K562 (cell line): ENCODE results near the gene LRRC4B. TPM values are rescaled to one million over a fixed set of nuclear protein-coding genes. Genes with fewer than 3 reads are reported as not detected.

Experiments used
- ATAC-seq: fragments of 200-7000 bp; cut with Tn5 transposase; 3 replicates; pipeline ENCODE4 v1.9.1; 2020; ENCODE audit warnings: moderate library complexity
- BruUV-seq: library from RNA; stranded (reverse); fragments of 400-500 nt; replicated peaks from 2 replicates; lab custom pipeline; 2021; lab: Mats Ljungman, UMichigan
- CTCF ChIA-PET: fragments of 300-600 bp; formaldehyde crosslinking; extraction: SDS; loops from one replicate; lab custom pipeline; 2021; ENCODE audit warnings: low intra/inter-chr PET ratio; lab: Yijun Ruan, JAX
- POLR2A ChIA-PET: fragments of 300-600, 350-650 bp; sonication (Branson Sonifier 250); formaldehyde crosslinking; extraction: SDS; loops from one replicate; lab custom pipeline; 2021; ENCODE audit warnings: antibody characterized with exemption, inconsistent platforms; lab: Yijun Ruan, JAX
- DNase-seq, 4 experiments: peaks; one replicate each; pipeline versions ENCODE4 v3.0.0 to v3.0.0-alpha.2; 2011 to 2018; ENCODE audit warnings: low spot score in 3 of 4, mixed read lengths in 3 of 4; ENCODE audit errors: extremely low read depth in 1 of 4
- FAIRE-seq: peaks from 2 replicates; lab custom pipeline; 2011; peaks lifted over from hg19 to GRCh38; lab: Jason Lieb, UNC
- H2AFZ ChIP-seq: 2 replicates; pipeline ENCODE4 v1.6.0; 2011; ENCODE audit warnings: low read depth, low read length, control low read depth, inconsistent platforms
- H3K27ac ChIP-seq: fragments of 200-600 bp; 3 replicates; pipeline ENCODE4 v1.8.0; 2011; ENCODE audit warnings: low read depth, mild to moderate bottlenecking, control low read depth, inconsistent platforms, low read length, moderate library complexity, mixed read lengths; ENCODE audit errors: extremely low read depth
- H3K27me3 ChIP-seq, 2 experiments: fragments of 300-600 bp in 1 of 2; 2 replicates in 1 of 2; 3 replicates in 1 of 2; pipeline versions ENCODE4 v1.6.0 to v1.8.0; 2011; ENCODE audit warnings: inconsistent platforms in 2 of 2, low read length in 2 of 2, mild to moderate bottlenecking in 1 of 2, mixed read lengths in 1 of 2, moderate library complexity in 1 of 2; ENCODE audit not compliant: control insufficient read depth in 2 of 2, insufficient read depth in 2 of 2
- H3K36me3 ChIP-seq: fragments of 300-600 bp; 3 replicates; pipeline ENCODE4 v1.8.0; 2011; ENCODE audit warnings: mild to moderate bottlenecking, low read length, inconsistent platforms; ENCODE audit not compliant: control insufficient read depth, insufficient read depth
- H3K4me1 ChIP-seq, 2 experiments: fragments of 200-600 bp in 1 of 2; replicated peaks in 1 of 2; 2 replicates in 1 of 2; 3 replicates in 1 of 2; pipeline versions ENCODE4 v1.5.1 to v1.8.0; 2011; ENCODE audit warnings: inconsistent platforms in 2 of 2, low read length in 2 of 2, mild to moderate bottlenecking in 1 of 2, mixed read lengths in 1 of 2, moderate library complexity in 1 of 2; ENCODE audit not compliant: control insufficient read depth in 2 of 2, insufficient read depth in 2 of 2
- H3K4me2 ChIP-seq: 2 replicates; pipeline ENCODE4 v1.6.1; 2011; ENCODE audit warnings: low read length, control low read depth, inconsistent platforms, mixed read lengths; ENCODE audit not compliant: insufficient read depth
- H3K4me3 ChIP-seq: fragments of 200-600 bp; sonication (generic), shearing (Covaris generic); 2 replicates; pipeline ENCODE4 v1.5.1; 2016; ENCODE audit warnings: control low read depth, inconsistent platforms
- H3K79me2 ChIP-seq: fragments of 200-600 bp; 3 replicates; pipeline ENCODE4 v1.8.0; 2011; ENCODE audit warnings: low read length, inconsistent platforms; ENCODE audit not compliant: control insufficient read depth, insufficient read depth
- H3K9ac ChIP-seq, 2 experiments: 2 replicates each; pipeline versions ENCODE4 v1.6.0 to v1.6.1; 2011; ENCODE audit warnings: low read depth in 2 of 2, low read length in 2 of 2, control low read depth in 1 of 2, inconsistent platforms in 1 of 2, mild to moderate bottlenecking in 1 of 2, mixed read lengths in 1 of 2; ENCODE audit not compliant: insufficient read depth in 1 of 2
- H3K9me1 ChIP-seq: one replicate; pipeline ENCODE4 v1.6.0; 2011; ENCODE audit warnings: inconsistent platforms, mild to moderate bottlenecking, low read length, moderate library complexity; ENCODE audit not compliant: control insufficient read depth, insufficient read depth
- H3K9me3 ChIP-seq: replicated peaks from 2 replicates; pipeline ENCODE4 v1.5.1; 2011; ENCODE audit warnings: low read depth, low read length, inconsistent platforms; ENCODE audit not compliant: control insufficient read depth, insufficient read depth
- H4K20me1 ChIP-seq: replicated peaks from 2 replicates; pipeline ENCODE4 v1.6.1; 2011; ENCODE audit warnings: low read length, inconsistent platforms, mixed read lengths; ENCODE audit not compliant: control insufficient read depth, insufficient read depth
- CBX1 ChIP-seq: sonication (generic); IDR thresholded peaks from 2 replicates; pipeline ENCODE4 v1.6.1; 2016; ENCODE audit warnings: antibody characterized with exemption, low read depth, mild to moderate bottlenecking
- CBX3 ChIP-seq, 2 experiments: IDR thresholded peaks; 1 replicate in 1 of 2; 2 replicates in 1 of 2; pipeline ENCODE4 v1.6.1; 2012; ENCODE audit warnings: inconsistent platforms in 2 of 2, low read length in 2 of 2, borderline replicate concordance in 1 of 2, control low read depth in 1 of 2
- CBX5 ChIP-seq: IDR thresholded peaks from 2 replicates; pipeline ENCODE4 v1.6.1; 2014; ENCODE audit warnings: low read depth, borderline replicate concordance
- HIVEP1 ChIP-seq: fragments of 250-450 bp; sonication (Bioruptor Pico); IDR thresholded peaks from 2 replicates; pipeline ENCODE4 v1.4.0; 2020; ENCODE audit warnings: mild to moderate bottlenecking
- SMC3 ChIP-seq: conservative IDR thresholded peaks from 2 replicates; pipeline ENCODE4 v1.6.1; 2011; ENCODE audit warnings: low read depth, low read length, improper control_type of control experiment; ENCODE audit not compliant: insufficient read depth
- ZNF583 ChIP-seq: fragments of 250-450 bp; sonication (Bioruptor Pico); IDR thresholded peaks from 2 replicates; pipeline ENCODE4 v1.4.0; 2020
- ZNF668 ChIP-seq: fragments of 250-450 bp; sonication (Bioruptor Pico); IDR thresholded peaks from 2 replicates; pipeline ENCODE4 v1.8.0; 2022; ENCODE audit warnings: mild to moderate bottlenecking, inconsistent platforms
- ZNF764 ChIP-seq: fragments of 250-450 bp; sonication (Bioruptor Pico); IDR thresholded peaks from 2 replicates; pipeline ENCODE4 v1.4.0; 2020; ENCODE audit warnings: low read depth, mild to moderate bottlenecking, moderate library complexity
- WGBS: fragments of 100-300 bp; shearing (Covaris generic); methylation state at CpG from one replicate; pipeline ENCODE4 v1.1.6; 2016; ENCODE audit warnings: low coverage, mixed read lengths; ENCODE audit not compliant: insufficient coverage; ENCODE audit errors: missing lambda C conversion rate; 5-methylcytosine and 5-hydroxymethylcytosine counted together
- in situ Hi-C: fragments of 300-500 bp; cut with MboI; formaldehyde crosslinking; loops from 4 replicates; pipeline ENCODE4 v1.15.0; 2018; ENCODE audit warnings: inconsistent platforms, mixed read lengths
- intact Hi-C: fragments of 100-400 bp; cut with micrococcal nuclease; formaldehyde crosslinking; loops from 2 replicates; pipeline ENCODE4 v1.14.2; 2022
- polyA plus RNA-seq, 8 experiments: library from polyadenylated mRNA; depleted of rRNA in 4 of 8; stranded (reverse) in 5 of 8; unstranded in 3 of 8; fragments of >200 nt; fragmentation: Nextera tagmentation in 2 of 8; fragmentation: Illumina TruSeq in 1 of 8; extraction: Ambion mirVana in 2 of 8; extraction: Trizol in 1 of 8; gene quantifications; 2 replicates each; pipeline versions ENCODE4 v1.2.1 to v1.2.3, GENCODE V29; 2011 to 2014; ENCODE audit warnings: inconsistent platforms in 1 of 8, missing spikeins in 1 of 8
- total RNA-seq, 7 experiments: library from RNA; depleted of rRNA in 6 of 7; stranded (reverse); fragments of >200 nt in 6 of 7; fragmentation: Illumina TruSeq in 2 of 7; extraction: Trizol in 2 of 7; gene quantifications; 2 replicates each; pipeline versions ENCODE4 v1.2.1 to v1.2.3, GENCODE V29; 2011 to 2021; ENCODE audit warnings: low replicate concordance in 1 of 7
- TF ChIP-seq, protein P1 (sequence below), 3 experiments: IDR thresholded peaks in 2 of 3; conservative IDR thresholded peaks in 1 of 3; 2 replicates each; pipeline ENCODE4 v1.5.1; 2011 to 2012; ENCODE audit warnings: low read length in 3 of 3, mild to moderate bottlenecking in 3 of 3, control low read depth in 2 of 3, improper control_type of control experiment in 1 of 3, inconsistent platforms in 1 of 3, low read depth in 1 of 3, mixed read lengths in 1 of 3, moderate library complexity in 1 of 3; ENCODE audit not compliant: insufficient read depth in 2 of 3
- TF ChIP-seq, protein P2 (sequence below): fragments of 450-650 bp; formaldehyde crosslinking; IDR thresholded peaks from 2 replicates; pipeline ENCODE4 v1.4.0; 2020; ENCODE audit warnings: mild to moderate bottlenecking
- TF ChIP-seq, protein P3 (sequence below): fragments of 450-650 bp; IDR thresholded peaks from 2 replicates; pipeline ENCODE4 v1.6.1; 2018; ENCODE audit warnings: mild to moderate bottlenecking, low read depth; ENCODE audit not compliant: partially characterized antibody
- TF ChIP-seq, protein P4 (sequence below), 2 experiments: fragments of 450-650 bp in 1 of 2; sonication (generic) in 1 of 2; formaldehyde crosslinking in 1 of 2; IDR thresholded peaks in 1 of 2; conservative IDR thresholded peaks in 1 of 2; 2 replicates each; pipeline versions ENCODE4 v1.6.1 to v1.8.1; 2016 to 2023; ENCODE audit warnings: mild to moderate bottlenecking in 2 of 2, moderate library complexity in 2 of 2, inconsistent platforms in 1 of 2, missing genetic modification reagents in 1 of 2

LRRC4B gene
- total and polyA plus RNA-seq, 9 of the 15 experiments (the other 6 are each of a cell fraction or from before 2014, with no cell fraction given): 0.18 to 9.6 (median 2.9) TPM; not detected in 2

DNA sequence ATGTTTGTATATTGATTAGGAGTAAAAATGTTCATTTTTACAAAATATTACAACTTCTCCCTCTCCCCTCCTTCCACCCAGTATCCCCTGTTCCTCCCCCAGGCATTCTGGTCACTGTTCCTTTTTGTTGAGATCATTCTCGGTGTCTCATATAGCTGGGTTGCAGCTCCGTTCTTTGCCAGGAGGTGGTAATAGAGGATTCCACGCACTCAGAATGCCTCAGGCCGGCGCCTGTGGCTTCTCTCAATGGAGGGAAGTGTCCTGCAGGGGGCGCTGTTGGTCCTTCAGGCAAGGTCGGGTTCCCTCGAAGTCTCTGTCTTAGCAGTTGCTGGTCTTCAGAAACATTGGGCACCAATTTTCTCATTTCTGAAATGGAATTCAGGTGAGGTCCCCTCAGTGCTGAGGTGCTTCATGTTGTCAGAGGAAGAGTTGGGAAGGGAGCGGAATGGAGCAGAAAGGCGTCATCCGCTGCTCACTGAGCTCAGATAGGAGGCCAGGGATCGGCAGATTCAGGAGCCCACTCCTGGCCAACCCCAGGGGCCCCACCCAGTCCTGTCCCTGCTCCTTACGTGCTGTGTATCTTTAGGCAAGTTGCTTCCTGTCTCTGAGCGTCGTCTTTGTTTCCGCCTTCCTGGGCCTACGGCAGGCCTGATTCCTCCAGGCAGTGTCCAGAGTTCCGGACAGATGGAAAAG is 81.3 kb downstream of the LRRC4B start:
- ATAC-seq (peak; percentile 83), DNase-seq (peak; percentile 58 to 81 (median 72)), FAIRE-seq (peak; percentile 84)
- no peak overlapping the region for H3K4me3 ChIP-seq
- ChIA-PET POLR2A (interaction anchor here (0.5 kb wide), 1 partner anchor 75 kb away, joined by 3 read pairs; no protein-coding TSS in a partner anchor), CTCF (interaction anchor here (0.6 kb wide), 1 partner anchor 24 kb away, joined by 5 read pairs; the partner anchor contains the start of gene JOSD2)
- H3K4me2 ChIP-seq: no peak overlapping the region
- no peak overlapping the region for H2AFZ ChIP-seq
- H3K36me3 ChIP-seq: peaks cover 13% of the 10 kb centered on the region; the same call in 2 of the 3 replicates
- H3K9me3 ChIP-seq: peaks cover 9% of the 10 kb centered on the region
- H3K9ac ChIP-seq: no peak overlapping the region
- BruUV-seq: no TSS peak
- in situ Hi-C loops: no loop called here
- H3K79me2 ChIP-seq: no peaks in the 10 kb centered on the region
- peaks cover 0 to 23% of the 10 kb centered on the region in 2 experiments; a peak in 3 of 5 replicates for H3K4me1 ChIP-seq
- no peaks in the 10 kb centered on the region for H3K9me1 ChIP-seq
- no peaks in the 10 kb centered on the region for H4K20me1 ChIP-seq
- intact Hi-C loops: no loop called here
- 57% methylated on average over 16 of the region's 18 CpGs for WGBS
- no peak overlapping the region for H3K27ac ChIP-seq
- H3K27me3 ChIP-seq: peaks cover 0 to 10% of the 10 kb centered on the region in 2 experiments; a peak in 2 of 5 replicates
- no peak for TF ChIP-seq ZNF668
- TF ChIP-seq CBX3 (IDR thresholded peaks at IDR 0.05; ENCODE audit: borderline replicate concordance in 1 of 2, low read length in 2 of 2): peak in 1 of 2 experiments; percentile 98; a peak in 2 of 3 replicates
- TF ChIP-seq CBX5: peak; percentile 93
- TF ChIP-seq SMC3: 0 out of 2 replicates have a peak, but pooled peaks have one; percentile 13
- TF ChIP-seq, protein P1, sequence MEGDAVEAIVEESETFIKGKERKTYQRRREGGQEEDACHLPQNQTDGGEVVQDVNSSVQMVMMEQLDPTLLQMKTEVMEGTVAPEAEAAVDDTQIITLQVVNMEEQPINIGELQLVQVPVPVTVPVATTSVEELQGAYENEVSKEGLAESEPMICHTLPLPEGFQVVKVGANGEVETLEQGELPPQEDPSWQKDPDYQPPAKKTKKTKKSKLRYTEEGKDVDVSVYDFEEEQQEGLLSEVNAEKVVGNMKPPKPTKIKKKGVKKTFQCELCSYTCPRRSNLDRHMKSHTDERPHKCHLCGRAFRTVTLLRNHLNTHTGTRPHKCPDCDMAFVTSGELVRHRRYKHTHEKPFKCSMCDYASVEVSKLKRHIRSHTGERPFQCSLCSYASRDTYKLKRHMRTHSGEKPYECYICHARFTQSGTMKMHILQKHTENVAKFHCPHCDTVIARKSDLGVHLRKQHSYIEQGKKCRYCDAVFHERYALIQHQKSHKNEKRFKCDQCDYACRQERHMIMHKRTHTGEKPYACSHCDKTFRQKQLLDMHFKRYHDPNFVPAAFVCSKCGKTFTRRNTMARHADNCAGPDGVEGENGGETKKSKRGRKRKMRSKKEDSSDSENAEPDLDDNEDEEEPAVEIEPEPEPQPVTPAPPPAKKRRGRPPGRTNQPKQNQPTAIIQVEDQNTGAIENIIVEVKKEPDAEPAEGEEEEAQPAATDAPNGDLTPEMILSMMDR (IDR thresholded peaks at IDR 0.05 in 2 of 3, conservative IDR thresholded peaks at IDR 0.05 in 1 of 3; ENCODE audit: insufficient read depth in 2 of 3, low read depth in 1 of 3, low read length in 3 of 3): peak; percentile 70 to 98 (median 83)
- TF ChIP-seq CBX1: peak; percentile 84; the same call in 1 of the 2 replicates
- no peak for TF ChIP-seq ZNF583 (CRISPR knock-in tag)
- TF ChIP-seq, protein P2, sequence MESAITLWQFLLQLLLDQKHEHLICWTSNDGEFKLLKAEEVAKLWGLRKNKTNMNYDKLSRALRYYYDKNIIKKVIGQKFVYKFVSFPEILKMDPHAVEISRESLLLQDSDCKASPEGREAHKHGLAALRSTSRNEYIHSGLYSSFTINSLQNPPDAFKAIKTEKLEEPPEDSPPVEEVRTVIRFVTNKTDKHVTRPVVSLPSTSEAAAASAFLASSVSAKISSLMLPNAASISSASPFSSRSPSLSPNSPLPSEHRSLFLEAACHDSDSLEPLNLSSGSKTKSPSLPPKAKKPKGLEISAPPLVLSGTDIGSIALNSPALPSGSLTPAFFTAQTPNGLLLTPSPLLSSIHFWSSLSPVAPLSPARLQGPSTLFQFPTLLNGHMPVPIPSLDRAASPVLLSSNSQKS: no peak
- no peak for TF ChIP-seq HIVEP1 (CRISPR knock-in tag)
- TF ChIP-seq, protein P3, sequence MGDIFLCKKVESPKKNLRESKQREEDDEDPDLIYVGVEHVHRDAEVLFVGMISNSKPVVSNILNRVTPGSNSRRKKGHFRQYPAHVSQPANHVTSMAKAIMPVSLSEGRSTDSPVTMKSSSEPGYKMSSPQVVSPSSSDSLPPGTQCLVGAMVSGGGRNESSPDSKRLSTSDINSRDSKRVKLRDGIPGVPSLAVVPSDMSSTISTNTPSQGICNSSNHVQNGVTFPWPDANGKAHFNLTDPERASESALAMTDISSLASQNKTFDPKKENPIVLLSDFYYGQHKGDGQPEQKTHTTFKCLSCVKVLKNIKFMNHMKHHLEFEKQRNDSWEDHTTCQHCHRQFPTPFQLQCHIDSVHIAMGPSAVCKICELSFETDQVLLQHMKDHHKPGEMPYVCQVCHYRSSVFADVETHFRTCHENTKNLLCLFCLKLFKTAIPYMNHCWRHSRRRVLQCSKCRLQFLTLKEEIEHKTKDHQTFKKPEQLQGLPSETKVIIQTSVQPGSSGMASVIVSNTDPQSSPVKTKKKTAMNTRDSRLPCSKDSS: peak; percentile 87
- TF ChIP-seq, protein P4, sequence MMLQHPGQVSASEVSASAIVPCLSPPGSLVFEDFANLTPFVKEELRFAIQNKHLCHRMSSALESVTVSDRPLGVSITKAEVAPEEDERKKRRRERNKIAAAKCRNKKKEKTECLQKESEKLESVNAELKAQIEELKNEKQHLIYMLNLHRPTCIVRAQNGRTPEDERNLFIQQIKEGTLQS (IDR thresholded peaks at IDR 0.05): peak; percentile 22; the same call in 1 of the 2 replicates
- TF ChIP-seq, protein P4 (CRISPR knock-in tag; conservative IDR thresholded peaks at IDR 0.05): no peak
- TF ChIP-seq ZNF764: peak; percentile 99
